Measurements from ENCODE around the gene ABI3BP.

DNA sequence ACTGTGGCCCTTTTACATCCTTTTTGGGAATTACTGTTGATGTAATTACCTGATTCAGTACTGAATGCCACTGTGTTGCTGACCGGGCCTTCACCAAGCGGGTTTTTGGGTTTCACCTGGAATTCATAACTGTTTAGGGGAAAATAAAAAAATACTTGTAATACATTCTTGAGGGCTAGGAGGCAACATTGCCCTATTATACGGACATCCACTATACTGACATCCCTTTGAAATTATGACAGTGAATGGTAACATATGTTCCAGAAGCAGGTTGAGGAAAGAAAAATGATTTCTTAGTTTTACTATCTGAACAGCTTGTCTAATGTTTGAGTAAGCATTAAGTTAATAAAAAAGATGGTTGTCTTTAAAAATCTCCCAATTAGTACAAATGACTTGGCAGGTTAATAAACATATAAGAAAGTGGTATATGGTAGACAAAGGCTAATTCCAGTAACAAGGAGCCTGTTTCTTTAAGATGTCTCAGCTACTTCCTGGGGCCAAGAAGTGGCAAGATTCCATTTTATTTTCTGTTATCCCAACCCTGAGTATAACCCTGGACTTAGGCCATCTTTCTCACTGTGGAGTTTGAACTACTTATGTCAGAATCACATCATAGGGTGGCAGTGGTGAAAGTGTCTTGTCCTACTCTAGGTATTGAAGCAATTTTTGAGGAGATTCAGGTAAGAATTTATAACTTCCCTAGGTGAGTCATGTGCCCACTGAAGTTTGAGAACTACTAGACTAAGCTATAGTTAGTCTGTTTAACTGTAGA, 238.5 kb downstream of the ABI3BP start:
- TF ChIP-seq, protein P1, sequence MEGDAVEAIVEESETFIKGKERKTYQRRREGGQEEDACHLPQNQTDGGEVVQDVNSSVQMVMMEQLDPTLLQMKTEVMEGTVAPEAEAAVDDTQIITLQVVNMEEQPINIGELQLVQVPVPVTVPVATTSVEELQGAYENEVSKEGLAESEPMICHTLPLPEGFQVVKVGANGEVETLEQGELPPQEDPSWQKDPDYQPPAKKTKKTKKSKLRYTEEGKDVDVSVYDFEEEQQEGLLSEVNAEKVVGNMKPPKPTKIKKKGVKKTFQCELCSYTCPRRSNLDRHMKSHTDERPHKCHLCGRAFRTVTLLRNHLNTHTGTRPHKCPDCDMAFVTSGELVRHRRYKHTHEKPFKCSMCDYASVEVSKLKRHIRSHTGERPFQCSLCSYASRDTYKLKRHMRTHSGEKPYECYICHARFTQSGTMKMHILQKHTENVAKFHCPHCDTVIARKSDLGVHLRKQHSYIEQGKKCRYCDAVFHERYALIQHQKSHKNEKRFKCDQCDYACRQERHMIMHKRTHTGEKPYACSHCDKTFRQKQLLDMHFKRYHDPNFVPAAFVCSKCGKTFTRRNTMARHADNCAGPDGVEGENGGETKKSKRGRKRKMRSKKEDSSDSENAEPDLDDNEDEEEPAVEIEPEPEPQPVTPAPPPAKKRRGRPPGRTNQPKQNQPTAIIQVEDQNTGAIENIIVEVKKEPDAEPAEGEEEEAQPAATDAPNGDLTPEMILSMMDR (conservative IDR thresholded peaks at IDR 0.05; ENCODE audit: low read depth, low read length): peak; percentile 40; the same call in 1 of the 2 replicates
- TF ChIP-seq EZH2 (IDR thresholded peaks at IDR 0.05; ENCODE audit: low read length, unreplicated experiment) (no peak), EZH2phosphoT487 (IDR thresholded peaks at IDR 0.05; ENCODE audit: borderline replicate concordance, low read length) (no peak)
